GM18909 (cell line): ENCODE results near the gene ABHD2.

Experiments used
- ATAC-seq: cut with Tn5 transposase; IDR thresholded peaks from one replicate; pipeline ENCODE4 v1.9.1; 2021; ENCODE audit warnings: mild to moderate bottlenecking; ENCODE audit not compliant: unreplicated experiment, poor library complexity

Gene ABHD2

DNA sequence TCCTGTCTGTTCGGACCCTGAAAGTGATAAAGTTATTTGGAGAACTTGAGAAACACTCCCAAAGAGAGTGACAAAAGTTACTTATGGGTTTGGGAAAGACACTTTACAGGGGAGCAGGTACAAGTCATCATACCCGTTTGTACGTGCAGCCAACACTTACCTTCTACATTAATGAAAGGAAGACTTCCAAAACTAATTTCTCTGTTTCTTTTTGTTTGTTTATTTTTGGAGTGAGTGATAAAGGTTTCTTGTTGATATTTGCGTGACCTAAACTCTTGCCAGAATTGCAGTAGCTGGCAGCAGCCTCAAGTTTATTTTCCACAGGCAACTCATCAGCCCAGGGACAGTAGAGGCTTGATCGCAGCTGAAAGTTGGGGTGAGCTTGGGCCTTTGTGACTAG lies 8.4 kb downstream of the ABHD2 start:
- no peak for ATAC-seq

GRCh38 chr15:89097313-89097712 lies 9.1 kb downstream of the ABHD2 start:
- ATAC-seq: no peak

DNA sequence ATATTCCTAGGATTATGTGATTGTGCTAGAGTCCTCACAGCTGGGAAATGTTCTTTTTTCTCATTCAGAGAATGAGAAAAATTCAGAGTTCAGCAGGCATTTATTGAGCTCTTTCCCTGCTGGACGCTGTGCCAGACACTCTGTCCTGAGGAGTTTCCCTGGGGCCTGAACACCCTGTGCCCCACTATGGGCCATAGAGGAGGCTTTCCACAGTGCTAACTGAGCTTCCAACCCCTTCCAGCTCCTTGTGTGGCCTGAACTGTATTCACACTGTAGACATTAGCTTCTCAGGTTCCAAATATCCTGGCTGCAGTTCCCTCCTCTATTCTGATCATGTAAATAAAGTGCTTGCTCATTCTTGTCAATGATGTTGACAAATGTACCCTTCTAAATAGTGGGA lies 10.0 kb downstream of the ABHD2 start:
- no peak for ATAC-seq

DNA sequence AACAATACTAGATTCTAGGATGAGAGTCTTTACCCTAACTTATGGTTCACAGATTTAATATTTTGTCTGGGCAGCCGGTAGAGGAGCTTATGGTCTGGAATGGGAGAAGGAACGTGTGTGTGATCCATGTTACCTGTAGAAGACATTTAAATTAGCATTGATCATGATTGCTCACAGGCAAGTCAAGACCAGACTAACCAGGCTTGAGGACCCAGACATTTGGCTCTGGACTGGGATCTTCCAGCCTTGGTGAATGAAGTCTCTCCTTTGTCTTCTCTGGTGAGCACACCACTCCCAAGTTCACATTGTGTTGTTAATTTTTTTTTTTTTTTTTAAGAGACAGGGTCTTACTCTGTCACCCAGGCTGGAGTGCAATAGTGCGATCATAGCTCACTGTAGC lies 11.7 kb downstream of the ABHD2 start:
- ATAC-seq: no peak

GRCh38 chr15:89101302-89102193 lies 13.3 kb downstream of the ABHD2 start:
- no peak for ATAC-seq

DNA sequence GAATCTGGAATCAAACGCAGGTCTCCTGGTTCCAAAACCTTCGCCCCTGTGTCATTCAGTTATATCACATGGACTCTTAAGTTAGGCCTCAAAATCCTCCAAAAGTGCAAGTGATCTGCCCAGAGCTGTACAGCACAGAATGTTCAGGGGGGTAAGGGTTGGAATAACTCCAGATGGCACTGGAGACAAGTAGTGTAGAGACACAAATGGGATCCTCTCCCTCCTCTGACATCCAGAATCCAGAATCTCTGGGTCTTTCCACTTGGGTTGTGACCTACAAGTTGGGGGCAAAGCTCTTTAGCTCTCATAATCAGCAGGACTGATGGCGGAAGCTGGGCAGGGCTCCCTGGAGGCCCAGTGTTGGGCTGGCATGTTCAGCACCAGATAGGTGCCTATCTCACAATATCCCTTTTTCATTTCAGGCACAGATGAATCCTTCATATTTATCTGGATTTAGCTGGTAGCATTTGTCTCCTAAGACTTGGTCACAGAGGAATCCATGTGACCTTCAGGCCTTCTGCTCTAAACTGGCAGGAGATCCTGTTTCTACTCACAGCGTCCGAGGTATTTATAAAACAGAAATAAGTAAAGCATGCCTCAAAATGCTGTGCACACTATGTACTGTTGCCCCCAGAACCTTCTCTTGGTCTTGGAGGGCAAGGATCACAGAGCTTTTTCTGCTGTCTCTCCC lies 15.4 kb downstream of the ABHD2 start:
- ATAC-seq: no peak

DNA sequence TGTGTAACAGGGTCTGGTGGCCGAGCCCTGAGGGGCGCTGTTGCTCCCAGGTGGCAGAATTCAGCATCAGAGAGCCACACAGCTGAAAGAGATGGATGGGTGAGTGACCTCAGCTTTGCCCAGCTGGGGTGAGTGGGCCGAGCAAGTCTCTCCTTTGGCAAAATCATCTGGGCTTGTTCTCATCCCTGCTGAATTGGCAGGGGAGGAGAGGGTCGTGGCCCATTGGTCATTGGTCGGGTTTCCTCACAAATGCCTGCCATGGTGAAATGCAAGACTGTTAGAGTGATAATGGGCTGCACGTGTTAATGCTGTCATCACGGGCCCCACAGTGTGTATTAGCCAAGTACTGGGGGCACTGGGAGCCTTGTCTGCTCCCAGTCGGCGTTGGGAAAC lies 15.9 kb downstream of the ABHD2 start:
- no peak for ATAC-seq

DNA sequence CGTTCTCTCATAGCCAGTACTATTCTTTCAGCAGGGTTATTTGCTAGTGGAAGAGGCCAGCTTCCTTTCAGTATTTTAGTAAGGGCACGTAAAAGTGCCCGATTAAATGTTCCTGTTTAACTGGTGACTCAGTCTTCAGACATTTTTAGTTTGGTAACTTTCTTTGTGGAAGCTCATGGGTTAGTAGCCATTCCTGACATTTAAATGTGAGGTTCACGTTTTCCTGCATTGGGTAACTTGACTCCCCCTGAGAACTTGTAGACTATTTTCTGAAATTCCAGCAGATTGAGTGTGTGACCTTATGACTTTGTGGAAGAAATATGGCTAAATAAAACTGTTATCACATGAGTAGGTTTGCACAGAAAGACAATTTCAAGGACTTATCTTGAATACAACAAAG lies 16.9 kb downstream of the ABHD2 start:
- ATAC-seq: no peak

- no peak for ATAC-seq
Measured at GRCh38 chr15:89106200-89106599, 17.9 kb downstream of the ABHD2 start.

- no peak for ATAC-seq
Measured at GRCh38 chr15:89107984-89108383, 19.7 kb downstream of the ABHD2 start.

GRCh38 chr15:89108835-89109234 lies 20.6 kb downstream of the ABHD2 start:
- no peak for ATAC-seq

DNA sequence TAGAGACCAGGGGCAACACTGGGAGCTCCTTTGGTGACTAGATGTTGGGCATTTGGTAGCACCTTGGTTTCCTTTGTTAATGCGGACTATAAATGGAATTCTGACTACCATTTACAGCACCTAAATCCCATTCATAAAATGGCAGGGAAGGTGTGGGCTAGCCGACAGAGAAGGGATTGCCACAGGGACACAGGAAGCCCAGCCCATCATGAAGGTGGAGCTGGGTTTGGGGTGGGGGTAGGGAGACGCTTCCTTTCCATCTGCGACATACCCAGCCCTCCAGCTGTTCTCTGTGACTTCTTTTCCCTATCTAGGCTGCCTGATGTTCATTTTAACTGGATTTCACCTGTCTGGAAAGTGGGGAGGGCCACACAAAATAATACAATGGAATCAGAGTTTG lies 21.0 kb downstream of the ABHD2 start:
- no peak for ATAC-seq

GRCh38 chr15:89110060-89110459 lies 21.8 kb downstream of the ABHD2 start:
- ATAC-seq: no peak

DNA sequence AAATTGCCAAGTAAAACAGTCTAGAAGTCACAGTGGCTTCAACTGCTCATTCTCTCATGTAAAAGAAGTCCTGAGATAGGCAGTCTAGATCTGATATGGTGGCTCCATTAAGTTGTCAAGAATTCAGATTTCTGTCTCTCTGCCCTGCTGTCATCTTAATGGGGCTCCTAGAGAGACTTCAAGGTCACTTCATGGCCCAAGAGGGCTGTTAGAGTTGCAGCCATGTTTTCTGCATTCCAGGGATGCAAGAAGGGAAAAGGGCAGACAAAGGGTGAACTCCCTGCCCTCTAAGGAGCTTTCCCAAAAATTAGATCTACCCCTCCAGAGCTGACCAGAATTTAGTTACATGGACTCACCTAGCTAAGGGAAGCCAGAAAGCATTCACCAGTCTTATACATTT lies 23.1 kb downstream of the ABHD2 start:
- ATAC-seq: no peak

GRCh38 chr15:89111961-89112340 lies 23.7 kb downstream of the ABHD2 start:
- ATAC-seq: no peak

- peak; percentile 91 for ATAC-seq
Measured at GRCh38 chr15:89112341-89112971, 24.2 kb downstream of the ABHD2 start.

DNA sequence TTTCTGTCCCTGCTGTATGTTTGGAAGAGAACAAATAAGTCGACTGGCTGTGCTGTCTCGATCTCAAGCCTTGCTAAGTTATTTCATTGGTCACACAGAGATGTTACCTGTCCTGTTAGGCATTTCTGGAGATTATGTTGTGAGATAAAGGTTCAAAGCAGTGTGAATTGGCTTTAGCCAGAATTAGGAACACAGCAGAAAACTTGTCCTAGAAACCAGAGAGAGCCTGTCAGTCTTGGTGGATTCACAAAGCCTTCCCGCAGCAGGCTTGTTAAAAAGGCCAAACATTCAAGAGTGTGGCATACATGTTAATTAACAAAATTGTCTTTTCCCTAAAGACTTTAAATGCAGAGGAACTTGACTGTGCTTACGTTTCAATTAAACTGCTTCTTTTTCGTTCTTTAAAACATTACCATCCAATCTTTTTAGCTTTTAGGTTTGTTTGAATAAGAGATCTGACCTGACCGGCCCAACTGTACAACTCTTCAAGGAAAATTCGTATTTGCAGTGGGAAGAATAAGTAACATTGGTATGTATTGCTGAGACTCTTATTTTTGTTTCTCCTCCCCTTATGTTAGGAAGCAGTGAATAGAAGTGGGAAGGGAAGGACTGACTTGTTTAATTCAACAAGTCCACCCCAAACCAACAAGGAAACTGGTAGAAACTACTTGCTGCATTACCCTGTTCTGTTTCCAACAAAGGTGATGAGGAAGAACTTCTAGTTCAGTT lies 25.2 kb downstream of the ABHD2 start:
- ATAC-seq: no peak

- ATAC-seq: no peak
Measured at GRCh38 chr15:89114990-89115389, 26.7 kb downstream of the ABHD2 start.

- no peak for ATAC-seq
Measured at GRCh38 chr15:89115547-89115946, 27.3 kb downstream of the ABHD2 start.

GRCh38 chr15:89116404-89116803 lies 28.1 kb downstream of the ABHD2 start:
- no peak for ATAC-seq

- no peak for ATAC-seq
Measured at GRCh38 chr15:89117790-89118189, 29.5 kb downstream of the ABHD2 start.
